Activated B cell treated with CpG ODN at 0.5 μM for 24 hours (primary cell): ENCODE results near the gene EYA3. TPM values are rescaled to one million over a fixed set of nuclear protein-coding genes. Genes with fewer than 3 reads are reported as not detected.

ENCODE experiments used
- ATAC-seq: fragments of 200-7000 bp; cut with Tn5 transposase; one replicate; pipeline ENCODE4 v1.10.0; 2021; ENCODE audit warnings: low read depth, mild to moderate bottlenecking, moderate library complexity
- CTCF ChIA-PET: fragments of 350-600 bp; sonication (Branson Sonifier 250); formaldehyde crosslinking; loops from one replicate; lab custom pipeline; 2021; ENCODE audit warnings: antibody characterized with exemption; lab: Charles Lee
- POLR2A ChIA-PET: fragments of 350-600 bp; sonication (Branson Sonifier 250); formaldehyde crosslinking; loops from one replicate; lab custom pipeline; 2021; ENCODE audit warnings: antibody characterized with exemption; lab: Charles Lee
- DNase-seq: peaks from one replicate; pipeline ENCODE4 v3.0.0; 2022
- H3K27ac Mint-ChIP-seq: one replicate; pipeline ENCODE4 v1.8.0; 2020; ENCODE audit warnings: mixed read lengths
- H3K27me3 Mint-ChIP-seq: one replicate; pipeline ENCODE4 v1.8.0; 2021; ENCODE audit warnings: mixed read lengths
- H3K36me3 Mint-ChIP-seq: one replicate; pipeline ENCODE4 v1.8.0; 2021; ENCODE audit warnings: low read depth, mixed read lengths
- H3K4me1 Mint-ChIP-seq: one replicate; pipeline ENCODE4 v1.8.0; 2021; ENCODE audit warnings: mixed read lengths
- H3K4me3 Mint-ChIP-seq: one replicate; pipeline ENCODE4 v1.8.0; 2020; ENCODE audit warnings: mild to moderate bottlenecking, mixed read lengths
- H3K9me3 Mint-ChIP-seq: one replicate; pipeline ENCODE4 v1.8.0; 2020; ENCODE audit warnings: mixed read lengths
- intact Hi-C: fragments of 100-400 bp; cut with micrococcal nuclease; formaldehyde crosslinking; loops from one replicate; pipeline ENCODE4 v1.15.1; 2024
- total RNA-seq: library from RNA; stranded (reverse); gene quantifications from 2 replicates; pipeline ENCODE4 v1.2.3, GENCODE V29; 2022
- TF ChIP-seq, protein P1 (sequence below): fragments of 200-600 bp; IDR thresholded peaks from one replicate; pipeline ENCODE4 v1.8.0; 2022; ENCODE audit warnings: antibody characterized with exemption, mild to moderate bottlenecking

EYA3 gene
- total RNA-seq, 1 donor from 2014 or later, result 31.0 TPM

DNA sequence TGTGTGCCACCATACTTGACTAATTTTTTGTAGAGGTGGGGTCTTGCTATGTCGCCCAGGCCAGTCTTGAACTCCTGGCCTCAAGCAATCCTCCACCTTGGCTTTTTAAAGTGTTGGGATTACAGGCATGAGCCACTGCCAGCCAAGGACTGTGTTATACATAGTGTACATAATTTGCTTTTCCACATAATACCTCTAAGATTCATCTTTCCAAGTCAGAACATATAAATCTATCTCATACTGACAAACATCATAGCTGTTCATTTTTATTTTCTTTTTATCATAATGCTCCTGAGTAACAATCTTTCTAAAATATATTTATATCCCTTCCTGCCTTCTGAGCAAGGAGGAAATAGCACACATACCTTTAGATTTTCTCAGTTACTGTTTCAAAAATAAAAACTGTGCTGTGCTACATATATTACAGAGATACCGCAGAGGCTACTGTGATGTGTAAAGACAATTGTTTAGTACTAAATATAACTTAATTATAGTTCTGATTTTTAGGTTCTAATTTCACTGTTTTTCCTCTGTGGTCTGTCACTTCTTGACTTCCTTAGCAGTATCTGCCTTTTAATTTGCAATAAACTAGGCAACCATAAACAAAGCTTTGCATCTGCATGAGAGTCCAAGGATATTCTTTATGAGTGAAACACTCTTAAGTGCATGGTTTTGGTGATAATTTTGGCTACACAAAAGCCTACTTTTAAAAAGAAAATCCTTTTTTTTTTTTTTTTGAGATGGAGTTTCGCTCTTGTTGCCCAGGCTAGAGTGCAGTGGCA lies 59.3 kb downstream of the EYA3 start:
- CTCF ChIA-PET, result no interaction called here
- intact Hi-C loops, result no loop called here
- H3K27ac Mint-ChIP-seq, result no peak overlapping the region
- TF ChIP-seq, protein P1, sequence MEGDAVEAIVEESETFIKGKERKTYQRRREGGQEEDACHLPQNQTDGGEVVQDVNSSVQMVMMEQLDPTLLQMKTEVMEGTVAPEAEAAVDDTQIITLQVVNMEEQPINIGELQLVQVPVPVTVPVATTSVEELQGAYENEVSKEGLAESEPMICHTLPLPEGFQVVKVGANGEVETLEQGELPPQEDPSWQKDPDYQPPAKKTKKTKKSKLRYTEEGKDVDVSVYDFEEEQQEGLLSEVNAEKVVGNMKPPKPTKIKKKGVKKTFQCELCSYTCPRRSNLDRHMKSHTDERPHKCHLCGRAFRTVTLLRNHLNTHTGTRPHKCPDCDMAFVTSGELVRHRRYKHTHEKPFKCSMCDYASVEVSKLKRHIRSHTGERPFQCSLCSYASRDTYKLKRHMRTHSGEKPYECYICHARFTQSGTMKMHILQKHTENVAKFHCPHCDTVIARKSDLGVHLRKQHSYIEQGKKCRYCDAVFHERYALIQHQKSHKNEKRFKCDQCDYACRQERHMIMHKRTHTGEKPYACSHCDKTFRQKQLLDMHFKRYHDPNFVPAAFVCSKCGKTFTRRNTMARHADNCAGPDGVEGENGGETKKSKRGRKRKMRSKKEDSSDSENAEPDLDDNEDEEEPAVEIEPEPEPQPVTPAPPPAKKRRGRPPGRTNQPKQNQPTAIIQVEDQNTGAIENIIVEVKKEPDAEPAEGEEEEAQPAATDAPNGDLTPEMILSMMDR, result no peak
- H3K36me3 Mint-ChIP-seq, result peaks cover 37% of the 10 kb centered on the region
- DNase-seq (no peak), ATAC-seq (no peak)
- no peaks in the 10 kb centered on the region for H3K27me3 Mint-ChIP-seq
- POLR2A ChIA-PET, result interaction anchor here (0.7 kb wide), 1 partner anchor 248 kb away, joined by 4 read pairs; no protein-coding TSS in a partner anchor
- no peaks in the 10 kb centered on the region for H3K4me1 Mint-ChIP-seq
- no peak overlapping the region for H3K4me3 Mint-ChIP-seq
- H3K9me3 Mint-ChIP-seq, result no peaks in the 10 kb centered on the region

DNA sequence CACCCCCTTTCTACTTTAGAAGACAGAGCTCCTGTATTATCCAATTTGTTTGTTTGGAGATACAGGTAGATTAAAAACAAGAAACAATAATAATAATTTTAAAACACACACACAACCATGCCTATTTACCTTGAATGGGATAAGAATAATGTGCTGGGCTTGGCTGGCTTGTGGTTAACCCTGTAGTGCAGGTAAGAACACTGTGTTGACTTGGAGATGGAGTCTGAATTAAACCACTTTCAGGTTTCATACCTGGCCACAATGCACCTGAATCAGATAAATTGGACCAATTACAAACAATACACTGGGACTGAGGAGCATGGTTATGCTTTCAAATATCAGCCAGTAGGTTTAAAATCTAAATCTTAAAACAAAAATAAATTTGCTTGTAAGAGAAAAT lies 60.8 kb downstream of the EYA3 start:
- intact Hi-C loops, result no loop called here
- no peak overlapping the region for H3K4me3 Mint-ChIP-seq
- peaks cover 39% of the 10 kb centered on the region for H3K36me3 Mint-ChIP-seq
- POLR2A ChIA-PET, result no interaction called here
- H3K27ac Mint-ChIP-seq, result no peak overlapping the region
- no peaks in the 10 kb centered on the region for H3K27me3 Mint-ChIP-seq
- CTCF ChIA-PET, result no interaction called here
- H3K4me1 Mint-ChIP-seq, result no peaks in the 10 kb centered on the region
- H3K9me3 Mint-ChIP-seq, result no peaks in the 10 kb centered on the region
- no peak for ATAC-seq
- TF ChIP-seq, protein P1, result no peak
- no peak for DNase-seq

DNA sequence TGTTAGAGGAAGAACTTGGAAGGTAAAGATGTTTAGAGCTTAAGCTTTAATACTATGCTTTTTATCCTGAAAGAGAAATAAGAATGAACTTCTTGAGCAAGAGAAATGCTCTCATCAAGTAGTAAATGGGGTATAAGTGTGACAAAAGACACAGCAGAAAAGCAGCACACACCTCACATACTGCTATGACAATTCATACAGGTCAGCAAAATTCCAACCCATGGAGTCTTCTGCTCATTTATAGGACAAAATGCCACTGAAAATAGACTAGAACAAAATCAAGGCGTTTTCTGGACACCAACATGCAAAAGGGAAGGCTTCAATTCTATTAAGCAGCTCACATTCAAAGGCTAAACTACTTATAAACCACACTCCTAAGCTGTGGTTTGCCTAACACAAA lies 61.2 kb downstream of the EYA3 start:
- CTCF ChIA-PET, result no interaction called here
- no peak overlapping the region for H3K27ac Mint-ChIP-seq

DNA sequence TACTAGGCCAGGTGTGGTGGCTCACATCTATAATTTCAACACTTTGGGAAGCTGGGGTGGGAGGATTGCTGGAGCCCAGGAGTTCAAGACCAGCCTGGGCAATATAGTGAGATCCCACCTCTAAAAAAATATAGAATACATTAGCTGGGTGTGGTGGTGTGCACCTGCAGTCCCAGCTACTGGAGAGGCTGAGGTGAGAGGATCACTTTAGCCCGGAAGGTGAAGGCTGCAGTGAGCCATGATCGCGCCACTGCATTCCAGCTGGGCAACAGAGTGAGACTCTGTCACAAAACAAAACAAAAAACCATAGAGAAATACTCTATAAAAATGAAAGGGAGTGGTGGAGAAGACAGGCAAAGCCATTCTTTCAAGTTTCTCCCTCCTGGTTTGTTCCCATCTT lies 62.1 kb downstream of the EYA3 start:
- no peak for ATAC-seq
- no peaks in the 10 kb centered on the region for H3K4me1 Mint-ChIP-seq
- no peak overlapping the region for H3K27ac Mint-ChIP-seq
- H3K27me3 Mint-ChIP-seq, result no peaks in the 10 kb centered on the region
- H3K36me3 Mint-ChIP-seq, result peaks cover 35% of the 10 kb centered on the region
- TF ChIP-seq, protein P1, result no peak
- no peaks in the 10 kb centered on the region for H3K9me3 Mint-ChIP-seq
- no peak overlapping the region for H3K4me3 Mint-ChIP-seq
- DNase-seq, result no peak
- CTCF ChIA-PET, result no interaction called here
- intact Hi-C loops, result no loop called here
- POLR2A ChIA-PET, result no interaction called here

More for the DNA sequence above, 61.2 kb downstream of the EYA3 start:
- Mint-ChIP-seq H3K4me1 (no peaks in the 10 kb centered on the region), H3K4me3 (no peak overlapping the region), H3K9me3 (no peaks in the 10 kb centered on the region), H3K27me3 (no peaks in the 10 kb centered on the region), H3K36me3 (peaks cover 37% of the 10 kb centered on the region)
- DNase-seq (no peak), ATAC-seq (no peak)
- intact Hi-C loops, result no loop called here
- TF ChIP-seq, protein P1, result no peak
- POLR2A ChIA-PET, result no interaction called here

DNA sequence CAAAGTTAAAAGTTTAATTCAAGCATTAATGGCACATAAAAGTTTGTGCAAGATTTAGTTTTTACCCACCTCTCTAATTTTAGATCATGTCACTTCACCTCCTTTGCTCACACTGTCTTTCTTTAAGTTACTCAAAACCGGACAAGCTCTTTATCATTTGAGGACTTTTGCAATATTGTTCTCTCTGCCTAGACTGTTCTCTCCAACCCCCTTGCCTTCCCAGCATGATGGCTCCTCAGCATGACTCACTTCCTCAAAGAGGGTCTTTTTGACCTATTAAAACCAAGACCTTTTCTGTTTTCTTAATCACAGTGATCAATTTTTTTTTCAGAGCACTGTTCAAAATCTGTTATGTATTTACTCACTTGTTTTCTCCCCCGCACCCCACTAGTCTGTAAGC lies 67.3 kb downstream of the EYA3 start:
- Mint-ChIP-seq H3K27ac (no peak overlapping the region), H3K27me3 (no peaks in the 10 kb centered on the region), H3K9me3 (no peaks in the 10 kb centered on the region), H3K4me1 (no peaks in the 10 kb centered on the region), H3K36me3 (peaks cover 48% of the 10 kb centered on the region), H3K4me3 (no peak overlapping the region)
- no peak for DNase-seq
- TF ChIP-seq, protein P1, result no peak
- POLR2A ChIA-PET, result no interaction called here
- intact Hi-C loops, result no loop called here
- ATAC-seq, result no peak
- CTCF ChIA-PET, result no interaction called here
